ENCODE results near the gene ATP2A3.
"Not testable (repeated sequence)": the region's sequence is repeated elsewhere in the genome, so short reads cannot be mapped to it uniquely, and the experiment has no call there.

The ATP2A3 gene

GRCh38 chr17:3953542-3953941 lies 10.7 kb downstream of the ATP2A3 start:
- no peak for DNase-seq

GRCh38 chr17:3952186-3952585 lies 12.1 kb downstream of the ATP2A3 start:
- DNase-seq, result no peak

- DNase-seq, result no peak
These were observed 12.8 kb downstream of the ATP2A3 start for GRCh38 chr17:3951420-3951819.

- DNase-seq, result no peak
These were observed 13.2 kb downstream of the ATP2A3 start for GRCh38 chr17:3951003-3951402.

GRCh38 chr17:3950584-3950983 lies 13.7 kb downstream of the ATP2A3 start:
- no peak for DNase-seq

- no peak for DNase-seq
These were observed 14.8 kb downstream of the ATP2A3 start for GRCh38 chr17:3949418-3949817.

GRCh38 chr17:3948551-3948950 lies 15.7 kb downstream of the ATP2A3 start:
- not testable (repeated sequence) for DNase-seq

GRCh38 chr17:3947318-3947810 lies 16.9 kb downstream of the ATP2A3 start:
- no peak for DNase-seq

- DNase-seq, result no peak
These were observed 17.5 kb downstream of the ATP2A3 start for GRCh38 chr17:3946711-3947235.

GRCh38 chr17:3944485-3945388 lies 19.5 kb downstream of the ATP2A3 start:
- no peak for DNase-seq

GRCh38 chr17:3943240-3943891 lies 20.9 kb downstream of the ATP2A3 start:
- DNase-seq, result no peak

GRCh38 chr17:3940965-3941698 lies 23.1 kb downstream of the ATP2A3 start:
- DNase-seq, result no peak

- DNase-seq, result no peak
These were observed 26.9 kb downstream of the ATP2A3 start for GRCh38 chr17:3937359-3937758.

- no peak for DNase-seq
These were observed 28.3 kb downstream of the ATP2A3 start for GRCh38 chr17:3935825-3936355.

- no peak for DNase-seq
These were observed 29.1 kb downstream of the ATP2A3 start for GRCh38 chr17:3935140-3935542.

- no peak for DNase-seq
These were observed 34.5 kb downstream of the ATP2A3 start for GRCh38 chr17:3929764-3930163.

- DNase-seq, result no peak
These were observed 35.1 kb downstream of the ATP2A3 start for GRCh38 chr17:3929181-3929580.

GRCh38 chr17:3928406-3928805 lies 35.8 kb downstream of the ATP2A3 start:
- no peak for DNase-seq

GRCh38 chr17:3927628-3928340 lies 36.5 kb downstream of the ATP2A3 start:
- DNase-seq, result no peak

- DNase-seq, result no peak
These were observed 37.2 kb downstream of the ATP2A3 start for GRCh38 chr17:3926860-3927627.

Measured in DMS79 (cell line).